ENCODE results near the gene SNAPIN. TPM values are rescaled to one million over a fixed set of nuclear protein-coding genes. Genes with fewer than 3 reads are reported as not detected.
"Not testable (repeated sequence)": the region's sequence is repeated elsewhere in the genome, so short reads cannot be mapped to it uniquely, and the experiment has no call there.

SNAPIN gene
- polyA plus RNA-seq, 10 donors: 44.5 to 50.4 (median 46.6) TPM

- no peak for DNase-seq
These were observed 14.7 kb upstream of the SNAPIN start for GRCh38 chr1:153643816-153644215.

DNA sequence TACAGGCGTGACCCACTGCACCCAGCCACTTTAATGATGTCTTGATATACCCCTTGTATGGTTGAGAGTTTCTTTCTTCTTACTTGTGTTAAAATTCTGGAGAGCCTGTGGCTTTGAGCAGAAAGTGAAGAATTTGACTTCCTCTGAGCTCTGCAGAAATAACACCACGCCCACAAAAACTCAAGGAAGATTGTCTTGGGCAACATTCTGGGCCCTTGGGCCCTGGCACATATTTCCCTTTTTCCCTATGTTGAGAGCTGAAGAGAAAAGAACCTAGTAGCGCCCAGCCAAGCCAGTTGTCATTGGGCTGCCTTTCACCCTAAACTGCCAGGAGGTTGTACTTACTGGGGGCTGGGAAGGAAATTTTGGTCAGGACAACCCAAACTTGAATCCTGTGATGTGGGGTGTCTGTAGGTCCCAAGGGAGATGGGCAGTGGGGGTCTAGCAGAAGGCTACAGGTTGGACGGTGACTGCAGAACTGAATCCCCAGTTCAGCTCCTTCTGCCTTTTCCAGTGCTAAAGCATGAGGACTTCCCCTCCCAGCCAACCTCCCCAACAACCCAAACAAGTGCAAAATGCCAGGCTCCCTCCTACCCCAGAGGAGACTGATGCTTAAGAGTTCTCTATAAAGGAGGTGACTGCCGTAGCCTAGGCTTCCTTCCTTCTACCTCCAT lies 11.7 kb upstream of the SNAPIN start:
- no peak for DNase-seq

DNA sequence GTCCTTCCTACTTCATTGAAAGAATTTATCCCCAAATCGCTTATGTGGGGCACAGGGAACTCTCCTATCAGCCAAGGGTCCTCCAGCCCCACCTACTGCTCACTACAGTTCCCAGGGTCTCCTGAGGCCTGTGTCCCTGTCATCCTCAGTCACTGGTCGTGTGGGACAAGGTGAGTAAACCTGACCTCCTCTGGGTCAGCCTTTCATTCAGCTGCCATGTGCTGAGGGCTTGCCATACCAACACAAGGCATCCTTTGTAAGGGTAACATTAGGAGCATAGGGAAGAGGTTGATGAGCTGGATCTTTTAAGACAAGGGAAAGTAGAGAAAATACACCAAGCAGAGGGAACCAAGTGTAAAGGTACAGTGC lies 11.2 kb upstream of the SNAPIN start:
- DNase-seq: no peak

DNA sequence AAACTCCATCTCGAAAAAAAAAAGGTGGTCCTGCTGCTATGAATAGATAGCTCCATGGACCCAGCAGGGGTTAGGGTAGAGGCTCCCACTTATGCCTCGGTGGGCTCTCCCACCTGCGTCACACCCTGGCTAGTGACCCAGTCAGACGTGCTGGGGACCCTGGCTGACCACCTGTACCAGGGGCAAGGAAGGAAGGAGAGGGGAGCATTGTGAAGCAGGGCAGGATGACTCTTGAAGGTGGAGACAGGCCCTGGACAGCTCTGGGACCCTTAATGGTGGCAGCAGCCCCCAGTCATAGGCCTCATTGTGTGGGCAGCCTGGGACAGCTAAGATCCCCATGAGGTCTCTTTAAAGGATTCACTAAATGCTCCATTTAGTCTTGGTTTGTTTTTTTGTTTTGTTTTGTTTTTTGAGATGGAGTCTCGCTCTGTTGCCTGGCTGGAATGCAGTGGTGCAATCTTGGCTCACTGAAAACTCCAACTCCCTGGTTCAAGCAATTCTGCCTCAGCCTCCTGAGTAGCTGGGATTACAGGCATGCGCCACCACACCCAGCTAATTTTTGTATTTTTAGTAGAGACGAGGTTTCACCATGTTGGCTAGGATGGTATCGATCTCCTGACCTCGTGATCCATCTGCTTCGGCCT lies 10.4 kb upstream of the SNAPIN start:
- no peak for DNase-seq

DNA sequence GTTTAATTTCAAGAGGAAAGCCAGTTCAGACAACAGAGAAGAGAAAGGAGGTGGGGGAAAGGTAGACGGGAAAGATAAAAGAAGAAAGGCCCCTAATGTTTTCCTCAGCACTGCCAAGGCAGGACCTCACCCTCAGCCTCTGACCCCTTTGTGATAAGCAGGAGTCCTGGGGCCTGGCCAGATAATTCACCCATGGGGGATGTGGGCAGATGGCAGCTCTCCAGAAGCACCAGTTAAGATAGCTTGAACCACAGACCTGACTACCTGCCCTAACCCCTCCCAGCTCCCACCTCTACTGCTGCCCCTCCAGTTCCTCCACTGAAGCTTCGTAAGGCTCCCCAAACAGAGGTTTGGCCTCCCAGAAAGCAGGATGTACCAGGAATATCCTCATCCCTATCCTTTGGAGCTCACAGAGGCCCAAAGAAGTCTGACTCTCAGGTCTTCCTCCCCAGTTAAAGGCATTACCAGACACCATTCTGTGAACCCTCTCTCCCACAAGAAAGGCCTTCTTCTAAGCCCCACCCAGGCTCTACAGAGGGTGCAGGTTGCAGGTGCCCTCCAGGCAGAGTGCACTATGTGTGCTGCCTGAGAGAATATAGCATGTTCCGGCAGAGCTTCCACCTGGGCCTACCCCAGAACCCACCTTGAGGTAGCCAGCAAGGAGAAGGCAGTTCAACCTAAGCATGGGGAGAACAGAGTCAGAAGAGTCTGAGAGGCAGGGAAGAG lies 9.2 kb upstream of the SNAPIN start:
- no peak for DNase-seq

- DNase-seq: peak in 2 of 3 donors; percentile 72 to 73
These were observed 8.7 kb upstream of the SNAPIN start for GRCh38 chr1:153649863-153650235.

DNA sequence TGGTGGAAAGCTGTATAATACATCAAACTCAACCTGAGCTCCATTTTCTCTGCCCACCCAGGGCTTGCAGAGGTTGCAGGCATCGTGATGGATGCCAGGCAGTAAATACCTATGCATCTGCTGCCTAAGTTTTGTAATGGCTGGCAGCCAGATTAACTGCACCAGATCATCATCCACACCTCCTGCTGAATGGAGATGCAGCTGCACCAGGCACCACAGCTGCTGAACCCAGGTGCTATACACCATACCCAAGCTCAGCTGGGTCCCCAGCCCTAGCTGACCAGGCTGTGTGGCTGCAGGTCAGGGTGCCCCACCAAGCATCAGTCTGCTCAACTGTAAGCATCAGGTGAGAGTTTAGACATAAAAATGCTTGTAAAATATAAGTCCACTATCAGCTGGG lies 6.7 kb upstream of the SNAPIN start:
- DNase-seq: no peak

DNA sequence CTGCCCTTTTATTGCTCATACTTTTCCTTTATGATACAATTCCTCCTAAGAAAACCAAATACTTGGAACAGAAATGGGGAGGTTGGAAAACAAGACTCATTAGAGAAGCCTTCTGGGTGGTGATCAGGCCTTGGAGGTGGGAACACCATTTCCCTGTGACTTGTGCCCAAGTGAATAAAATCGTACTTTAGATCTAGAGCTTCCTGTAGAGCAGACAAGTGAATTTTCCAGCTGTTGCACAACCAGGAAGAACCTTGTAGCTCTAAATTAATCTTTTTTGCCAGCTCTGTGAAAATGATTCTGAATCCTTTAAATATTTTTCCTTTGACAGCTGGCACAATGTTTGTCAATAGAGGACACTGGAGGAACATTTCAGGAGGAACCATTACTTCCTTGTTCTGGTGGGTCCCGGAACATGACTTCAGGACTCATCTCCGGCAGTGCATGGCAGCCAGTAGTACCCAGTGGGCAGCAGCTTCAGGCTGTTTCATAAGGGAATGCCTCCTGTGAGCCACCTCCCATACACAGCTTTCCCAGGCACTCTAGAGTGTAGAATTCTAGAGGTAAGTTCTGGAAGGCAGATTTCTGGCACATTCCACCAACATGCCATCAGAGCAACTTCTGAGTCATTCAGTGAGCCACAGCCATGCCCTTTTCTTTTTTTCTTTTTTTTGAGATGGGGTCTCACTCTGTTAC lies 5.5 kb upstream of the SNAPIN start:
- DNase-seq: no peak

- no peak for DNase-seq
These were observed 3.2 kb upstream of the SNAPIN start for GRCh38 chr1:153655333-153655732.

GRCh38 chr1:153659175-153659534 lies 652 bp downstream of the SNAPIN start:
- DNase-seq: no peak

DNA sequence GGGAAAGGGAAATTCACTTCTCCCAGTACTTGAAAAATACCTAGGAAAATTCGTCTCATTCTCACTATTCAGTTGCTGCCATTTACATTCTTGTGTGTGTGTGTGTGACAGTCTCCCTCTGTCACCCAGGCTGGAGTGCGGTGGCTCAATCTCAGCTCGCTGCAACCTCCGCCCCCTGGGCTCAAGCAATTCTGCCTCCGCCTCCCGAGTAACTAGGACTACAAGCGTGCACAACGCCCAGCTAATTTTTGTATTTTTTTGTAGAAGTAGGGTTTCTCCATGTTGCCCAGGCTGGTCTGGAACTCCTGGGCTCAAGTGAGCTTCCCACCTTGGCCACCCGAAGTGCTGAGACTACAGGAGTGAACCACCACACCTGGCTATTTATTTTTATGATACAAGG lies 1.2 kb downstream of the SNAPIN start:
- DNase-seq: no peak

GRCh38 chr1:153661111-153661708 lies 2.7 kb downstream of the SNAPIN start:
- DNase-seq: no peak

GRCh38 chr1:153662269-153662668 lies 3.8 kb downstream of the SNAPIN start:
- no peak for DNase-seq

DNA sequence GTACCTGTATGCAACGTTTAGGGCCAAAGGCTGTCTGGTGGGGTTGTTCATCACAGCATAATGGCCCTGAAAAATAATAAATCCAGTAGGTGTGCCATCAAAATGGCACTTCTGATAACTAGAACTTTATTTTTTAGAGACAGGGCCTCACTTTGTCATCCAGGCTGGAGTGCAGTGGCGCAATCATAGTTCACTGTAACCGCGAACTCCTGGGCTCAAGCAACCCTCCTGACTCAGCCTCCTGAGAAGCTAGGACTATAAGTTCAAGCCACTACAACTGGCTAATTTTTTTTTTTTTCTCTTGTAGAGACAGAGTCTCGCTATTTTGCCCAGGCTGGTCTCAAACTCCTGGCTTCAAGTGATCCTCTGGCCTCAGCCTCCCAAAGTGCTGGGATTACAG lies 4.7 kb downstream of the SNAPIN start:
- no peak for DNase-seq

DNA sequence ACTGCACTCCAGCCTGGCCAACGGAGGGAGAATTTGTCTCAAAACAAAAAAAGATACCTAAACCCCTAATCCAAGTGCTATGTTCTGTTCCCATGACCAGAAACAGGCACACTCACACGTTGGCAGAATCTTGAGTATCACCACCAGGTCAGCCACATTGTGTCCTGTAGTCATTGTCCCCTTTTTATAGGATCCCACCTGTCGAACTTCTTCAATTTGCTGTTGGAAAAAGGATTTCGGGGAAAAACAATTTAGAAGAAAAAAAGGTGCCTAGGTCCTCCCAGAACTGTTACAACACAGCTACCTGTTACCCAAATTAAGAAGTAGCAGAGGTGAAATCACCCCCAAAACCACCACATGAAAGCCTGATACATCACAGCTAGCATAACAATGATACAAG lies 8.9 kb downstream of the SNAPIN start:
- DNase-seq: no peak

GRCh38 chr1:153668672-153669071 lies 10.2 kb downstream of the SNAPIN start:
- DNase-seq: not testable (repeated sequence)

DNA sequence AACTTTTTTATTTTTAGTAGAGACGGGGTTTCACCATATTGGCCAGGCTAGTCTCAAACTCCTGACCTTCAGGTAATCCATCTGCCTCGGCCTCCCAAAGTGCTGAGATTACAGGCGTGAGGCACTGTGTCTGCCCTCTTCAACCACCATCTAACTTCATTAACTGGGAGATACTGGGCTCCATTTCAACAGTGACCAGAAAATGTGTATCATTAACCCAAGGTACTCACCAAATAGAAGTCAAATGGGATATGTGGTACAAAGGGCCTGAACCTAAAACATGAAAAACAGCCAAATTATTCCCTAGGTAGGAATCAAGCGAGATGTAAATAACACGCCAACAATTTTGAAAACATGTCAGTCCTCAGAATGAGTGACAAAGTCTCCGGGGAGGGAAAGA lies 11.1 kb downstream of the SNAPIN start:
- DNase-seq: no peak

DNA sequence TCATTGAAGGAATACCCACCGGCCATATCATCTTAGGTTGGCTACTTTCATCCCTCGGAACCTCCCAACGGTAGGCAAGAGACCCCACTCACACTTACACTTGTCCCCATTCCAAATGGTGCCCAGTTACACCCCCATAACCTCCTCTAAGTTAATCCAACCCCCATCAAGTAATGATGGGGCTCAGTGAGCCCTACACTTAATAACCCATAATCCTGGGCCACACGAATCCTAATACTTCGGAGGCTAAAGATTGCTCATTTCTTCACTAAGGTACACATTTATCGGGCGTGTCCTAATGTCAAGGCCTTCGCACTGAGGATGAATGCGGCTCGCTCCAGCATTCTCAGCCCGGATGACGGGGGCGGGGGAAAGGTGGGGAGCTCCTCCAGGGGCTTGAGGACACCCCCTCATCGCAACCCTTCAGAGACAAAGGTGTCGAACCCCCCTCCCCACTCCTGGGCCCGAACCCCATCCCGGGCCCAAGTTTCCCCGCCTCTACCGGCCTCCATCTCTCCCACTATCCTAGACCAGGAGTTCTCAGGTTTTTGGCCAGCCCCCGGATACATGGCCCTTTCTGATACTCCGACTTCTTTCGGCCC lies 11.9 kb downstream of the SNAPIN start:
- DNase-seq: no peak

DNA sequence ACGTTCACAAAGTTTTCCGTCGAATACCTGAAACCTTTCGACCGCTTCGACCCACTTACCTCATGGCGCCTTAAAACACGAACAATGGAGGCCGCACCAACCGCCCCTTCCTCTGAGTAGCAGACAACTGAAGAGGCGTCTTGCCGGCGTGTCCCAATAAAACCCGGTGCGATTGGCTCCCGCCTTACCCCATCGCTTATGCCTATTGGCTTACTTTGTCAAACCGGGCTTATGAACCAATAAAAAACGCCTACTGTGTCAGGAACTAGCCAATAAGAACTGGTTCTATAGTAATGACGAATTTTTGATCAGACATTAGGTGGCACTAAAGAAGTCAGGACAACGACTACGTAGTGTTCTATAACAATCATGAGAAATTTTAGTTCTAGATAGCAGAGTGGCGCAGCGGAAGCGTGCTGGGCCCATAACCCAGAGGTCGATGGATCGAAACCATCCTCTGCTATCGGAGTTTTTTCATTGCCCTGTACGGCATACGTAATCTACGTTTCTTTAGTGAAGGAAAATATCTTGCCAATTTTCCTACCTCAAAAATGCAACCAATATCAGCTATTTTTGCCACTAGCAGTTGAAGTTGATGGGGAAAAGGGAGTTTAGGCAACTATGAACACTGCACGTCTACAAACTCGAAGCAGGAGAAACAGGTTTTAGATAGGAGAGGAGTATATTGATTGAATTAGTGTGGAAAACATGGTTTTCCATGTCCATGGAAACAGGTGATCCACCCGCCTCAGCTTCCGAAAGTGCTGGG lies 12.5 kb downstream of the SNAPIN start, which contains the start of gene ILF2:
Gene ILF2, minus strand, starts transcription at position 135 of the 769 bp plus-strand sequence. Its CDS starts 71 bp downstream, at position 64.
- DNase-seq: peak; percentile 98 to 99 (median 99)

DNA sequence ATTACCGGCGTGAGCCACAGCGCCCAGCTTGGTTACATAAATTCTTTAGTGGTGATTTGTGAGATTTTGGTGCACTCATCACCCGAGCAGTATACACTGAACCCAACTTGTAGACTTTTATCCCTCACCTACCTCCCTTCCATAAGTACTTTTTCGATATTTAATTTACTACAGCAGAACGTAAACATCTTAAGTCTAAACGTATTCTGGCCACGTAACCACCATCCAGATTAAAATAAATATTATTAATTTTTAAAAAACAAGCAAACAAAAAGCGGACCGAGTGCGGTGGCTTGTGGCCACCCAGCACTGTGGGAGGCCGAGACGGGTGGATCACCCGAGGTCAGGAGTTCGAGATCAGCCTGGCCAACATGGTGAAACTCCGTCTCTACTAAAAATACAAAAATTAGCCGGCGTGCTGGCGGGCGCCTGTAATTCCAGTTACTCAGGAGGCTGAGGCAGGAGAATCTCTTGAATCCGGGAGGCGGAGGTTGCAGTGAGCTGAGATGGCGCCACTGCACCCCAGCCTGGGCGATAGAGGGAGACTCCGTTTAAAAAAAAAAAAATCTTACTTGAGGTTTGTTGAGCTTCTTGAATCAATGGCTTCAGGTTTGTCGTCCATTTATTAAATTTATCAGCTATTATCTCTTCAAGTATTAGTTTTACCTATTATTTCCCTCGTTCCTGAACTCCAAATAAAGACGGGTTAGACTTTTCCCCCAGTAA lies 13.3 kb downstream of the SNAPIN start:
- not testable (repeated sequence) for DNase-seq
